Adipocyte (in vitro differentiated cells): Measurements from ENCODE around the gene BACE1-AS.
"Not testable (repeated sequence)": the region's sequence is repeated elsewhere in the genome, so short reads cannot be mapped to it uniquely, and the experiment has no call there.

Experiments
- DNase-seq: peaks from one replicate; pipeline ENCODE4 v3.0.0-alpha.2; 2015; ENCODE audit warnings: low read depth
- H3K27me3 ChIP-seq: replicated peaks from 2 replicates; pipeline ENCODE4 v1.7.0; 2013; ENCODE audit warnings: mild to moderate bottlenecking, low read length, moderate library complexity; ENCODE audit not compliant: control insufficient read depth, insufficient read depth
- H3K36me3 ChIP-seq: 2 replicates; pipeline ENCODE4 v1.7.0; 2013; ENCODE audit warnings: low read length, mild to moderate bottlenecking, moderate library complexity; ENCODE audit not compliant: control insufficient read depth, insufficient read depth, severe bottlenecking
- H3K4me1 ChIP-seq: 2 replicates; pipeline ENCODE4 v1.7.0; 2013; ENCODE audit warnings: mild to moderate bottlenecking, low read length, moderate library complexity; ENCODE audit not compliant: control insufficient read depth, insufficient read depth
- H3K4me3 ChIP-seq: 2 replicates; pipeline ENCODE4 v1.7.0; 2013; ENCODE audit warnings: mild to moderate bottlenecking, low read length, moderate library complexity
- H3K9ac ChIP-seq: 2 replicates; pipeline ENCODE4 v1.7.0; 2013; ENCODE audit warnings: mild to moderate bottlenecking, low read length, moderate library complexity
- H3K9me3 ChIP-seq: 2 replicates; pipeline ENCODE4 v1.7.0; 2013; ENCODE audit warnings: mild to moderate bottlenecking, low read length, moderate library complexity; ENCODE audit not compliant: control insufficient read depth

The BACE1-AS gene

GRCh38 chr11:117290809-117291396, at the start of gene BACE1-AS:
Gene BACE1-AS, plus strand, starts transcription at chr11:117291346.
- no peak for DNase-seq
- Histone ChIP-seq H3K36me3 (peaks cover 83% of the 10 kb centered on the region), H3K9me3 (no peaks in the 10 kb centered on the region), H3K27me3 (no peaks in the 10 kb centered on the region), H3K4me3 (no peak within 1 kb of the TSS), H3K4me1 (no peaks in the 10 kb centered on the region), H3K9ac (no peak within 1 kb of the TSS)

- no peaks in the 10 kb centered on the region for H3K27me3 ChIP-seq
- H3K4me1 ChIP-seq, result no peaks in the 10 kb centered on the region
- H3K9ac ChIP-seq, result no peak overlapping the region
- H3K9me3 ChIP-seq, result no peaks in the 10 kb centered on the region
- peaks cover 57% of the 10 kb centered on the region for H3K36me3 ChIP-seq
- no peak overlapping the region for H3K4me3 ChIP-seq
- no peak for DNase-seq
These were observed 42.8 kb upstream of the BACE1-AS start for GRCh38 chr11:117248341-117248740.

DNA sequence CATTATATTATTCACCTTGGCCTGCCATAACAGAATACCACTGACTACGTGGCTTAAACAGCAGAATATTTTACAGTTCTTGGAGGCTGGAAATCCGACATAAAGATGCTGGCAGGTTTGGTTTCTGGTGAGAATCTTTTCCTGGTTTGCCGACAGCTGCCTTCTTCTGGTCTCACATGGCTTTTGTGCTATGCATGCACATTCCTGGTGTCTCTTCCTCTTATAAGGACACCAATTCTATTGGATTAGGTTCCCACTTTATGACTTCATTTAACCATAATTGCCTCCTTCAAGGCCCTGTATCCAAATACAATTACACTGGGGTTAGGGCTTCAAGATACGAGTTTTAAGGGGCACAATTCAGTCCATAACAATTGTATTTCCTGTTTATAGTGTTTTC, 41.6 kb upstream of the BACE1-AS start:
- H3K9ac ChIP-seq, result no peak overlapping the region
- H3K36me3 ChIP-seq, result peaks cover 58% of the 10 kb centered on the region
- no peaks in the 10 kb centered on the region for H3K4me1 ChIP-seq
- no peaks in the 10 kb centered on the region for H3K27me3 ChIP-seq
- no peak for DNase-seq
- no peak overlapping the region for H3K4me3 ChIP-seq
- no peaks in the 10 kb centered on the region for H3K9me3 ChIP-seq

DNA sequence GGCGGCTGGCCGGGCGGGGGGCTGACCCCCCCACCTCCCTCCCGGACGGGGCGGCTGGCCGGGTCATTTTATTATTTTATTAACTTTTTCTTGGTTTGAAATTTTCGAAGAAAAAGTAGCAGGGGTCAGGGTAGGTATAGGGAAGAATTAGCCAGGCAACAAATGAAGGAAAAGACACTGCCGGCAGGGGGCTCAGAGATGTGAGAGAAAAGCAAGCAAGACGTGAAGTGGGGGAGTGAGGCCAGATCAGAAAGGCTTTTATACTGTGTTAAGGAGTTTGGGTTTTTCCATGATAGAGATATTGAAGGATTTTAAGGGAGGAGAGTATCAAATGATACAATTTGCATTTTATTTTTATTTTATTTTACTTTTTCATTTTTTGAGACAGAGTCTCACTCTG, 39.6 kb upstream of the BACE1-AS start:
- no peak for DNase-seq
- peaks cover 51% of the 10 kb centered on the region for H3K36me3 ChIP-seq
- H3K4me1 ChIP-seq, result no peaks in the 10 kb centered on the region
- no peaks in the 10 kb centered on the region for H3K9me3 ChIP-seq
- no peak overlapping the region for H3K9ac ChIP-seq
- H3K27me3 ChIP-seq, result no peaks in the 10 kb centered on the region
- no peak overlapping the region for H3K4me3 ChIP-seq

DNA sequence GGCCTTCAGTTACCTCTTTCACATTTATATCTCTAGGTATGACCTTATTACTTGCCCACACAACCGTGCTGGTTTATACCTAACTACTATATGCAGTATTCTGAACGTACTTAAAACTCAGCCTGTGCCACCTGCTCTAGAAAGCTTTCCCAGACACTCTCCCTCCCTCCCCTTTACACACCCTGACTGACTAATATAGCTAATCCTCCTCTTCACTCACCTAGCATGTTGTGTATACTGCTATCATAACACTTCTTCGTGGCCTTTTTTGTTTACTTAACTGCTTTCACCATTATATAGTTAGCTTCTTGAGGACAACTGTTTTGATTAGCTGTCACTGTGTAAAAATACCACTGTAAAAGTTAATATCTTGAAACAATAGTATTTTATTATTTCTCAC, 35.2 kb upstream of the BACE1-AS start:
- H3K4me3 ChIP-seq, result no peak overlapping the region
- H3K27me3 ChIP-seq, result no peaks in the 10 kb centered on the region
- no peak for DNase-seq
- peaks cover 24% of the 10 kb centered on the region for H3K36me3 ChIP-seq
- H3K9me3 ChIP-seq, result no peaks in the 10 kb centered on the region
- no peak overlapping the region for H3K9ac ChIP-seq
- H3K4me1 ChIP-seq, result peaks cover 15% of the 10 kb centered on the region

- H3K9ac ChIP-seq, result no peak overlapping the region
- H3K9me3 ChIP-seq, result no peaks in the 10 kb centered on the region
- H3K4me3 ChIP-seq, result no peak overlapping the region
- peaks cover 29% of the 10 kb centered on the region for H3K36me3 ChIP-seq
- H3K27me3 ChIP-seq, result no peaks in the 10 kb centered on the region
- H3K4me1 ChIP-seq, result peaks cover 15% of the 10 kb centered on the region
- no peak for DNase-seq
These were observed 34.6 kb upstream of the BACE1-AS start for GRCh38 chr11:117256573-117256972.

GRCh38 chr11:117258576-117258975, 32.6 kb upstream of the BACE1-AS start:
- Histone ChIP-seq H3K9me3 (no peaks in the 10 kb centered on the region), H3K36me3 (peaks cover 31% of the 10 kb centered on the region), H3K4me3 (no peak overlapping the region), H3K9ac (no peak overlapping the region), H3K4me1 (peaks cover 15% of the 10 kb centered on the region), H3K27me3 (no peaks in the 10 kb centered on the region)
- no peak for DNase-seq

DNA sequence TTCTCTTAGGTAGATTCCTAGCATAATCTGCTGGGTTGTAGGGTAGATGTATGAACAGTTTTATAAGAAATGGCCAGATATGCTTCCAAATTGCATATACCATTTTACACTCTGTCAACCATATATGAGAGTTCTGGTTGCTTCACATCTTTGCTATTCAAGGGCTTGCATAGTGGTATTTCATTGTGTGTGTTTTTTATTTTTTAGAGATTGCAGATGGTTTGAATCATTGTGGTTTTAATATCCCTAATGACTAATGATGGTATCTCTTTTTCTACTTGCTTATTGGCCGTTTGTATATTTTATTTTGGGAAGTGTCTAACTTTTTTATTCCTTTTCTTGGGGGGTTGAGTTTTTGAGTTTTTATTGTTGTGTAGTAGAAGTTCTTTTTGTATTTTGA, 31.7 kb upstream of the BACE1-AS start:
- Histone ChIP-seq H3K27me3 (no peaks in the 10 kb centered on the region), H3K9me3 (no peaks in the 10 kb centered on the region), H3K4me3 (no peak overlapping the region), H3K4me1 (peaks cover 15% of the 10 kb centered on the region), H3K9ac (no peak overlapping the region), H3K36me3 (peaks cover 27% of the 10 kb centered on the region)
- no peak for DNase-seq

DNA sequence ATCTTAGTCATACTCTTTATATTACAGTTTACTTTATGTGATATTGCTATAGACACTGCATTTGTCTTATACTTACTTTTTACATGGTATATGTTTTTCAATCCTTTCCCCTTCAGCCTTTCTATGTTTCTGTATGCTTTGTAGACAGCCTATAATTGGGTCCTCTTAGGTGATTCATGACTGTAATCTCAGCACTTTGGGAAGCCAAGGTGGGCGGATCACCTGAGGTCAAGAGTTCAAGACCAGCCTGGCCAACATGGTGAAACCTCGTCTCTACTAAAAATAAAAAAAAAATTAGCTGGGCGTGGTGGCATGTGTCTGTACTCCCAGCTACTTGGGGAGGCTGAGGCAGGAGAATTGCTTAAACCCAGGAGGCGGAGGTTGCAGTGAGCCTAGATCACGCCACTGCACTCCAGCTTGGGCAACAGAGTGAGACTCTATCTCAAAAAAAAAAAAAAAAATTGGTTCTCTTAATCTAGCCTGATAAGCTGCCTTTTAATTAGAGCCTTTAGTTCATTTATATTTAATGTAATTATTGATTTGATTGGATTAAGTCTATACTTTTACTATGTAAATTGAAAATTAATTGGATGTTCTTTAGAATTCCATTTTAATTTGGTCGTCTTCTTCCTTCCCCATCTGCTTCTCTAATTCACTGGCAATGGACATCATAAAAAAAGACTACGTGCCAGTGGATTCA, 26.4 kb upstream of the BACE1-AS start:
- DNase-seq, H3K9ac ChIP-seq, H3K9me3 ChIP-seq, H3K27me3 ChIP-seq, H3K4me1 ChIP-seq, H3K4me3 ChIP-seq: not testable (repeated sequence)
- peaks cover 27% of the 10 kb centered on the region for H3K36me3 ChIP-seq

GRCh38 chr11:117265745-117266144, 25.4 kb upstream of the BACE1-AS start:
- H3K36me3 ChIP-seq, result peaks cover 27% of the 10 kb centered on the region
- no peak overlapping the region for H3K4me3 ChIP-seq
- no peak overlapping the region for H3K9ac ChIP-seq
- no peaks in the 10 kb centered on the region for H3K27me3 ChIP-seq
- no peaks in the 10 kb centered on the region for H3K9me3 ChIP-seq
- no peak for DNase-seq
- no peaks in the 10 kb centered on the region for H3K4me1 ChIP-seq

- Histone ChIP-seq H3K27me3 (no peaks in the 10 kb centered on the region), H3K4me3 (no peak overlapping the region), H3K9me3 (no peaks in the 10 kb centered on the region), H3K36me3 (peaks cover 9% of the 10 kb centered on the region), H3K9ac (no peak overlapping the region), H3K4me1 (peaks cover 10% of the 10 kb centered on the region)
- no peak for DNase-seq
These were observed 21.3 kb upstream of the BACE1-AS start for GRCh38 chr11:117269856-117270255.

GRCh38 chr11:117271208-117271607, 19.9 kb upstream of the BACE1-AS start:
- peaks cover 10% of the 10 kb centered on the region for H3K4me1 ChIP-seq

More at GRCh38 chr11:117271208-117271607, 19.9 kb upstream of the BACE1-AS start:
- H3K9me3 ChIP-seq, result no peaks in the 10 kb centered on the region
- no peak overlapping the region for H3K4me3 ChIP-seq
- H3K9ac ChIP-seq, result no peak overlapping the region
- DNase-seq, result no peak
- no peaks in the 10 kb centered on the region for H3K27me3 ChIP-seq
- H3K36me3 ChIP-seq, result peaks cover 4% of the 10 kb centered on the region
